GM21528 (cell line): ENCODE results near the gene MGAT1.
"Not testable (repeated sequence)": the region's sequence is repeated elsewhere in the genome, so short reads cannot be mapped to it uniquely, and the experiment has no call there.

Experiments used
- ATAC-seq: cut with Tn5 transposase; IDR thresholded peaks from one replicate; pipeline ENCODE4 v1.9.1; 2021; ENCODE audit warnings: mild to moderate bottlenecking, moderate library complexity; ENCODE audit not compliant: unreplicated experiment, low FRiP score

The MGAT1 gene

GRCh38 chr5:180787711-180788431 is 14.7 kb downstream of the MGAT1 start:
- ATAC-seq: no peak

GRCh38 chr5:180786531-180787398 is 15.8 kb downstream of the MGAT1 start:
- no peak for ATAC-seq

- no peak for ATAC-seq
Observed at GRCh38 chr5:180785794-180786221, 16.8 kb downstream of the MGAT1 start.

- ATAC-seq: no peak
Observed at GRCh38 chr5:180785121-180785781, 17.4 kb downstream of the MGAT1 start.

GRCh38 chr5:180784497-180785097 is 18.0 kb downstream of the MGAT1 start:
- ATAC-seq: no peak

- no peak for ATAC-seq
Observed at GRCh38 chr5:180783340-180784052, 19.1 kb downstream of the MGAT1 start.

GRCh38 chr5:180782748-180783147 is 19.9 kb downstream of the MGAT1 start:
- no peak for ATAC-seq

GRCh38 chr5:180781900-180782326 is 20.7 kb downstream of the MGAT1 start:
- ATAC-seq: not testable (repeated sequence)

- no peak for ATAC-seq
Observed at GRCh38 chr5:180779985-180780610, 22.5 kb downstream of the MGAT1 start.

GRCh38 chr5:180777475-180777874 is 25.1 kb downstream of the MGAT1 start:
- ATAC-seq: no peak

- no peak for ATAC-seq
Observed at GRCh38 chr5:180776376-180776775, 26.2 kb downstream of the MGAT1 start.

- no peak for ATAC-seq
Observed at GRCh38 chr5:180775624-180776023, 27.0 kb downstream of the MGAT1 start.

GRCh38 chr5:180771839-180772238 is 30.8 kb downstream of the MGAT1 start:
- no peak for ATAC-seq

- no peak for ATAC-seq
Observed at GRCh38 chr5:180769821-180770220, 32.8 kb downstream of the MGAT1 start.

- ATAC-seq: no peak
Observed at GRCh38 chr5:180755601-180756000, 47.0 kb downstream of the MGAT1 start.

- ATAC-seq: no peak
Observed at GRCh38 chr5:180744253-180744652, 58.4 kb downstream of the MGAT1 start.

- ATAC-seq: no peak
Observed at GRCh38 chr5:180742727-180743126, 59.9 kb downstream of the MGAT1 start.

- ATAC-seq: not testable (repeated sequence)
Observed at GRCh38 chr5:180740953-180741352, 61.7 kb downstream of the MGAT1 start.

GRCh38 chr5:180739958-180740357 is 62.6 kb downstream of the MGAT1 start, which contains the start of gene OR2Y1:
Gene OR2Y1 (minus strand): TSS chr5:180740058. CDS start chr5:180740058, 0 bp downstream.
- ATAC-seq: no peak
